ENCODE data around the gene PKD1L1. TPM values are rescaled to one million over a fixed set of nuclear protein-coding genes. Genes with fewer than 3 reads are reported as not detected.

Gene PKD1L1
- total and polyA plus RNA-seq, 2 donors (not counting 1 experiment from before 2014, with no cell fraction given), result 0.59 to 0.70 TPM

DNA sequence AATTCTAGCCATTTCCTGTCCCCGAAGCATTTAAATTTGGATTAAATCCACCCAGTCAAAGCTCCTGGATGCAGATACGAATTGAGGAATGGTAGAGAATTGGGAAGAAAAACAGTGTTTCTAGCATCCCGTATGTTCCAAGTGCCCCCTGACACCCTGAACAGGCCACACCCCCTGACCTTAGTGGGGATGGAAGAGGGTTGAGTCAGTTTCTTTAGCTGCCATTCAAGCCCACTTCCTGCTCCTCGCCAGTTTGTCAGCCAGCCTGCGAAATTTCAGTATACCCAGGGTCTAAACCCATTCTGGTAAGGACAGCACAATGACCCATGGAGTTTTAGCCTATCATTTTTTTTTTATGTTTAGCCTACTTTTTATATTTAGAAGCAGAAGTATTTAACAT, 101.1 kb downstream of the PKD1L1 start:
- DNase-seq (no peak), ATAC-seq (ENCODE audit: low read depth) (no peak)
- H3K9me3 ChIP-seq (ENCODE audit: control extremely low read depth in 1 of 3, control insufficient read depth in 2 of 3, insufficient read depth in 1 of 3, low read length in 2 of 3), result no peaks in the 10 kb centered on the region
- peaks cover 3% of the 10 kb centered on the region for H3K27me3 Mint-ChIP-seq
- H3K9me3 Mint-ChIP-seq (ENCODE audit: insufficient read depth), result no peaks in the 10 kb centered on the region
- H3K4me2 ChIP-seq (replicated peaks; ENCODE audit: low read depth, low read length, poor library complexity, severe bottlenecking), result no peak overlapping the region
- ChIA-PET POLR2A (no interaction called here), CTCF (no interaction called here)
- H3K4me1 ChIP-seq (ENCODE audit: control insufficient read depth in 2 of 2, insufficient read depth in 2 of 2, low read length in 2 of 2), result no peaks in the 10 kb centered on the region
- no peaks in the 10 kb centered on the region for H3K27me3 ChIP-seq (replicated peaks in 1 of 4; ENCODE audit: control extremely low read depth in 1 of 4, control insufficient read depth in 3 of 4, insufficient read depth in 4 of 4, low read length in 3 of 4)
- H3K4me1 Mint-ChIP-seq, result no peaks in the 10 kb centered on the region
- no peaks in the 10 kb centered on the region for H4K20me1 ChIP-seq (ENCODE audit: control insufficient read depth, insufficient read depth, low read length, poor library complexity, severe bottlenecking)
- no peak overlapping the region for H3K27ac Mint-ChIP-seq
- H3K27ac ChIP-seq (ENCODE audit: low read length in 2 of 2), result no peak overlapping the region
- H2AFZ ChIP-seq (ENCODE audit: insufficient read depth, low read depth, low read length, poor library complexity, severe bottlenecking), result no peak overlapping the region
- H3K36me3 ChIP-seq (replicated peaks in 1 of 2; ENCODE audit: control extremely low read depth in 1 of 2, control insufficient read depth in 1 of 2, extremely low read depth in 1 of 2, insufficient read depth in 2 of 2, low read length in 1 of 2), result no peaks in the 10 kb centered on the region
- 20% methylated on average over 1 of the region's 5 CpGs for WGBS (ENCODE audit: insufficient coverage)
- no peak overlapping the region for H3K4me3 Mint-ChIP-seq
- H3K4me3 ChIP-seq (ENCODE audit: control extremely low read depth in 1 of 5, extremely low read depth in 1 of 5, insufficient read depth in 1 of 5, low read depth in 2 of 5, low read length in 4 of 5), result no peak overlapping the region
- no peak overlapping the region for H3K9ac ChIP-seq (ENCODE audit: low read length)
- H3K79me2 ChIP-seq (ENCODE audit: control insufficient read depth, insufficient read depth, low read length), result no peaks in the 10 kb centered on the region
- intact Hi-C loops (cut with micrococcal nuclease), result no loop called here
- TF ChIP-seq, protein P1, sequence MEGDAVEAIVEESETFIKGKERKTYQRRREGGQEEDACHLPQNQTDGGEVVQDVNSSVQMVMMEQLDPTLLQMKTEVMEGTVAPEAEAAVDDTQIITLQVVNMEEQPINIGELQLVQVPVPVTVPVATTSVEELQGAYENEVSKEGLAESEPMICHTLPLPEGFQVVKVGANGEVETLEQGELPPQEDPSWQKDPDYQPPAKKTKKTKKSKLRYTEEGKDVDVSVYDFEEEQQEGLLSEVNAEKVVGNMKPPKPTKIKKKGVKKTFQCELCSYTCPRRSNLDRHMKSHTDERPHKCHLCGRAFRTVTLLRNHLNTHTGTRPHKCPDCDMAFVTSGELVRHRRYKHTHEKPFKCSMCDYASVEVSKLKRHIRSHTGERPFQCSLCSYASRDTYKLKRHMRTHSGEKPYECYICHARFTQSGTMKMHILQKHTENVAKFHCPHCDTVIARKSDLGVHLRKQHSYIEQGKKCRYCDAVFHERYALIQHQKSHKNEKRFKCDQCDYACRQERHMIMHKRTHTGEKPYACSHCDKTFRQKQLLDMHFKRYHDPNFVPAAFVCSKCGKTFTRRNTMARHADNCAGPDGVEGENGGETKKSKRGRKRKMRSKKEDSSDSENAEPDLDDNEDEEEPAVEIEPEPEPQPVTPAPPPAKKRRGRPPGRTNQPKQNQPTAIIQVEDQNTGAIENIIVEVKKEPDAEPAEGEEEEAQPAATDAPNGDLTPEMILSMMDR (IDR thresholded peaks at IDR 0.05), result no peak
- no peak for TF ChIP-seq EZH2 (IDR thresholded peaks at IDR 0.05; ENCODE audit: borderline replicate concordance, insufficient read depth, low read depth, low read length, poor library complexity, severe bottlenecking)

DNA sequence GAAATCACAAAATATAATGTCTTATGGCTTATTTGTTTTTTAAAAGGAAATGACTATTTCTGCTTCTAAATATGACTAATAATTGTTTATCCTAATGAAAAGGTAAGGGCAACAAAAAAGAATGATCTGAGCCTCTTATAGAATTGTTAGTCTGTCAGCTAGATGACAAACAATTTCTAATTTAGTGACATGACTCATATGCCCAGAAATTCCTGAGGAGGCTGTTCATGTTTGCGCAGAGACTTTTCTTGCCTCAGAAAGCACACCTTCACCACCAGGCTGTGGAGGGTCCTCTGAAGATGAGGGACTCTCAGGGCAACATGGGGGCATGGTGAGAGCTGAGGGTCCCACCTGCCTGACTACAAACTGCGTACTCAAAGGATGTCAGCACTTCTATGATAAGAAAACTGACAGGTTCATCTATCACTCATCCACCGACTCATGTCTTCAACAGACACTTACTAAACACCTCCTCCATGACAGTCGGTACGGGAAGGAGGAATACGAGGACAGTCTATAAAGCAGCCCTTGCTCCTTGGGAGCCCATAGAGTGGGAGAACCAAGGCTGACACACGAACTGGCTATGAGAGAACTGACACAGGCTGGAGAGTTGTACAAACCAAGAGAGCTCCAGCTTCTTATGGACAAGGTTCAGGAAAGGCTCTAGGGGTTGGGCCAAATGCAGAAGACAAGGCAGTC, 102.0 kb downstream of the PKD1L1 start:
- H3K4me1 Mint-ChIP-seq, result no peaks in the 10 kb centered on the region
- H3K79me2 ChIP-seq (ENCODE audit: control insufficient read depth, insufficient read depth, low read length), result no peaks in the 10 kb centered on the region
- H3K27me3 ChIP-seq (replicated peaks in 1 of 4; ENCODE audit: control extremely low read depth in 1 of 4, control insufficient read depth in 3 of 4, insufficient read depth in 4 of 4, low read length in 3 of 4), result no peaks in the 10 kb centered on the region
- no peak overlapping the region for H3K27ac Mint-ChIP-seq
- no peak overlapping the region for H3K4me2 ChIP-seq (replicated peaks; ENCODE audit: low read depth, low read length, poor library complexity, severe bottlenecking)
- intact Hi-C loops (cut with micrococcal nuclease), result no loop called here
- 93% methylated on average over 6 of the region's 7 CpGs for WGBS (ENCODE audit: insufficient coverage)
- DNase-seq, result no peak
- H3K27me3 Mint-ChIP-seq, result peaks cover 3% of the 10 kb centered on the region
- no peak for ATAC-seq (ENCODE audit: low read depth)
- H3K9me3 Mint-ChIP-seq (ENCODE audit: insufficient read depth), result no peaks in the 10 kb centered on the region
- no peak overlapping the region for H3K9ac ChIP-seq (ENCODE audit: low read length)
- no peaks in the 10 kb centered on the region for H3K36me3 ChIP-seq (replicated peaks in 1 of 2; ENCODE audit: control extremely low read depth in 1 of 2, control insufficient read depth in 1 of 2, extremely low read depth in 1 of 2, insufficient read depth in 2 of 2, low read length in 1 of 2)
- ChIA-PET CTCF (no interaction called here), POLR2A (no interaction called here)
- no peak overlapping the region for H2AFZ ChIP-seq (ENCODE audit: insufficient read depth, low read depth, low read length, poor library complexity, severe bottlenecking)
- TF ChIP-seq, protein P1 (IDR thresholded peaks at IDR 0.05), result no peak
- TF ChIP-seq EZH2 (IDR thresholded peaks at IDR 0.05; ENCODE audit: borderline replicate concordance, insufficient read depth, low read depth, low read length, poor library complexity, severe bottlenecking), result no peak
- H3K9me3 ChIP-seq (ENCODE audit: control extremely low read depth in 1 of 3, control insufficient read depth in 2 of 3, insufficient read depth in 1 of 3, low read length in 2 of 3), result no peaks in the 10 kb centered on the region
- no peak overlapping the region for H3K27ac ChIP-seq (ENCODE audit: low read length in 2 of 2)
- no peak overlapping the region for H3K4me3 ChIP-seq (ENCODE audit: control extremely low read depth in 1 of 5, extremely low read depth in 1 of 5, insufficient read depth in 1 of 5, low read depth in 2 of 5, low read length in 4 of 5)
- no peak overlapping the region for H3K4me3 Mint-ChIP-seq
- no peaks in the 10 kb centered on the region for H3K4me1 ChIP-seq (ENCODE audit: control insufficient read depth in 2 of 2, insufficient read depth in 2 of 2, low read length in 2 of 2)
- H4K20me1 ChIP-seq (ENCODE audit: control insufficient read depth, insufficient read depth, low read length, poor library complexity, severe bottlenecking), result no peaks in the 10 kb centered on the region

All from B cell (primary cell).